CD4-positive, alpha-beta T cell treated with Interleukin-1 beta for 1 hour (primary cell): ENCODE measurements around the gene HBS1L.

Experiments
- DNase-seq, 2 donors: peaks; one replicate each; pipeline ENCODE4 v3.0.0-alpha.2; 2020 to 2022

Gene HBS1L

GRCh38 chr6:135054569-135055498, at the start of gene HBS1L:
TSS of gene HBS1L (minus strand) at chr6:135054822. CDS start at chr6:135054691, 131 bp downstream.
- DNase-seq: peak; percentile 97 to 99

GRCh38 chr6:135104199-135104598, 49.6 kb upstream of the HBS1L start:
- DNase-seq: no peak

GRCh38 chr6:135102191-135102590, 47.6 kb upstream of the HBS1L start:
- no peak for DNase-seq

GRCh38 chr6:135097172-135097571, 42.5 kb upstream of the HBS1L start:
- DNase-seq: no peak

- no peak for DNase-seq
These were observed 41.9 kb upstream of the HBS1L start for GRCh38 chr6:135096403-135097130.

GRCh38 chr6:135095716-135096115, 41.1 kb upstream of the HBS1L start:
- no peak for DNase-seq

- DNase-seq: peak; percentile 16 to 47
These were observed 39.8 kb upstream of the HBS1L start for GRCh38 chr6:135094403-135094821.

GRCh38 chr6:135093578-135093977, 39.0 kb upstream of the HBS1L start:
- no peak for DNase-seq

GRCh38 chr6:135092724-135093123, 38.1 kb upstream of the HBS1L start:
- DNase-seq: no peak

- DNase-seq: no peak
These were observed 36.2 kb upstream of the HBS1L start for GRCh38 chr6:135090819-135091218.

GRCh38 chr6:135089901-135090300, 35.3 kb upstream of the HBS1L start:
- DNase-seq: no peak

- peak; percentile 12 to 61 for DNase-seq
These were observed 34.5 kb upstream of the HBS1L start for GRCh38 chr6:135088818-135089809.

GRCh38 chr6:135088281-135088680, 33.7 kb upstream of the HBS1L start:
- no peak for DNase-seq

GRCh38 chr6:135087803-135088202, 33.2 kb upstream of the HBS1L start:
- peak; percentile 52 to 64 for DNase-seq

- peak in 1 of 2 donors; percentile 24 for DNase-seq
These were observed 32.8 kb upstream of the HBS1L start for GRCh38 chr6:135087403-135087802.

- no peak for DNase-seq
These were observed 31.8 kb upstream of the HBS1L start for GRCh38 chr6:135086414-135086764.

GRCh38 chr6:135085700-135086413, 31.2 kb upstream of the HBS1L start:
- DNase-seq: no peak

- no peak for DNase-seq
These were observed 30.3 kb upstream of the HBS1L start for GRCh38 chr6:135084916-135085269.

- no peak for DNase-seq
These were observed 29.6 kb upstream of the HBS1L start for GRCh38 chr6:135084001-135084915.

- DNase-seq: no peak
These were observed 27.3 kb upstream of the HBS1L start for GRCh38 chr6:135081966-135082365.

GRCh38 chr6:135075018-135075417, 20.4 kb upstream of the HBS1L start:
- no peak for DNase-seq
